MCF 10A (cell line): ENCODE results near the gene POMGNT2. TPM values are rescaled to one million over a fixed set of nuclear protein-coding genes. Genes with fewer than 3 reads are reported as not detected.

Source experiments
- BruUV-seq: library from RNA; stranded (reverse); fragments of 400-500 nt; replicated peaks from 2 replicates; lab custom pipeline; 2021; lab: Mats Ljungman, UMichigan
- CTCF ChIA-PET: fragments of 300-600 bp; sonication (Branson Sonifier 250); formaldehyde crosslinking; extraction: SDS; loops from one replicate; lab custom pipeline; 2021; ENCODE audit warnings: antibody characterized with exemption, inconsistent platforms; lab: Yijun Ruan, JAX
- POLR2A ChIA-PET: fragments of 300-600, 350-650 bp; sonication (Branson Sonifier 250); formaldehyde crosslinking; extraction: SDS; loops from one replicate; lab custom pipeline; 2020; ENCODE audit warnings: antibody characterized with exemption, inconsistent platforms; lab: Yijun Ruan, JAX
- DNase-seq: peaks from one replicate; pipeline ENCODE4 v3.0.0-alpha.2; 2018; ENCODE audit not compliant: unreplicated experiment
- H3K27ac Mint-ChIP-seq: one replicate; pipeline ENCODE4 v1.8.0; 2022; ENCODE audit warnings: mild to moderate bottlenecking, low read depth, mixed read lengths; ENCODE audit not compliant: unreplicated experiment
- H3K27me3 Mint-ChIP-seq: one replicate; pipeline ENCODE4 v1.8.0; 2022; ENCODE audit warnings: mixed read lengths; ENCODE audit not compliant: insufficient read depth, unreplicated experiment
- H3K36me3 Mint-ChIP-seq: one replicate; pipeline ENCODE4 v1.8.0; 2022; ENCODE audit warnings: mild to moderate bottlenecking, moderate library complexity, mixed read lengths; ENCODE audit not compliant: insufficient read depth, unreplicated experiment
- H3K4me1 Mint-ChIP-seq: one replicate; pipeline ENCODE4 v1.8.0; 2022; ENCODE audit warnings: mixed read lengths; ENCODE audit not compliant: insufficient read depth, unreplicated experiment
- H3K4me3 Mint-ChIP-seq: one replicate; pipeline ENCODE4 v1.8.0; 2022; ENCODE audit warnings: mild to moderate bottlenecking, moderate library complexity, mixed read lengths; ENCODE audit not compliant: unreplicated experiment
- H3K9me3 Mint-ChIP-seq: one replicate; pipeline ENCODE4 v1.8.0; 2022; ENCODE audit warnings: mixed read lengths; ENCODE audit not compliant: unreplicated experiment
- CTCF ChIP-seq: fragments of 200-600 bp; IDR thresholded peaks from one replicate; pipeline ENCODE4 v1.8.0; 2022; ENCODE audit warnings: antibody characterized with exemption, mild to moderate bottlenecking; ENCODE audit not compliant: unreplicated experiment
- intact Hi-C: fragments of 100-400 bp; cut with micrococcal nuclease; formaldehyde crosslinking; loops from 2 replicates; pipeline ENCODE4 v1.14.1; 2022
- total RNA-seq: library from RNA; stranded (reverse); gene quantifications from 2 replicates; pipeline ENCODE4 v1.2.3, GENCODE V29; 2022

Gene POMGNT2
- total RNA-seq, 1 experiment from 2014 or later, result 6.2 TPM

- DNase-seq, result no peak
- ChIA-PET POLR2A (no interaction called here), CTCF (no interaction called here)
- Mint-ChIP-seq H3K27me3 (no peaks in the 10 kb centered on the region), H3K27ac (no peak overlapping the region), H3K4me3 (no peak overlapping the region), H3K4me1 (peaks cover 7% of the 10 kb centered on the region), H3K9me3 (no peaks in the 10 kb centered on the region), H3K36me3 (peaks cover 9% of the 10 kb centered on the region)
- no TSS peak for BruUV-seq
- TF ChIP-seq CTCF, result no peak
- intact Hi-C loops, result no loop called here
Observed at GRCh38 chr3:43077261-43077660, 28.6 kb downstream of the POMGNT2 start.

GRCh38 chr3:43076857-43077256, 29.0 kb downstream of the POMGNT2 start:
- intact Hi-C loops, result no loop called here
- no peak overlapping the region for H3K4me3 Mint-ChIP-seq
- no peaks in the 10 kb centered on the region for H3K27me3 Mint-ChIP-seq
- POLR2A ChIA-PET, result no interaction called here
- no TSS peak for BruUV-seq
- no peak for DNase-seq
- H3K36me3 Mint-ChIP-seq, result peaks cover 9% of the 10 kb centered on the region
- peaks cover 7% of the 10 kb centered on the region for H3K4me1 Mint-ChIP-seq
- H3K27ac Mint-ChIP-seq, result no peak overlapping the region
- no peaks in the 10 kb centered on the region for H3K9me3 Mint-ChIP-seq
- no peak for TF ChIP-seq CTCF
- CTCF ChIA-PET, result interaction anchor here (0.6 kb wide), 1 partner anchor 115 kb away, joined by 3 read pairs; no protein-coding TSS in a partner anchor

GRCh38 chr3:43075904-43076661, 29.8 kb downstream of the POMGNT2 start:
- CTCF ChIA-PET, result interaction anchor here (0.6 to 0.7 kb wide), 3 partner anchors 96 to 808 kb away, joined by 3 to 4 read pairs (median 3); no protein-coding TSS in a partner anchor
- POLR2A ChIA-PET, result no interaction called here

More at GRCh38 chr3:43075904-43076661, 29.8 kb downstream of the POMGNT2 start:
- Mint-ChIP-seq H3K9me3 (no peaks in the 10 kb centered on the region), H3K27ac (no peak overlapping the region), H3K4me3 (no peak overlapping the region), H3K36me3 (peaks cover 9% of the 10 kb centered on the region), H3K4me1 (peaks cover 7% of the 10 kb centered on the region), H3K27me3 (no peaks in the 10 kb centered on the region)
- peak; percentile 1 for DNase-seq
- TF ChIP-seq CTCF, result no peak
- BruUV-seq, result no TSS peak
- intact Hi-C loops, result no loop called here
